Measurements from ENCODE around the gene PACRG.

GRCh38 chr6:163310973-163311383 lies 583.2 kb downstream of the PACRG start:
- TF ChIP-seq EZH2 (IDR thresholded peaks at IDR 0.05; ENCODE audit: insufficient read depth, poor library complexity, severe bottlenecking) (no peak), EZH2phosphoT487 (IDR thresholded peaks at IDR 0.05; ENCODE audit: insufficient read depth, low read depth) (no peak)
